NCI-H510A (cell line): ENCODE data around the gene TEAD3.

Source experiments
- DNase-seq: peaks from one replicate; lab custom pipeline; 2025; lab: John Stamatoyannopoulos, UW

TEAD3 gene

DNA sequence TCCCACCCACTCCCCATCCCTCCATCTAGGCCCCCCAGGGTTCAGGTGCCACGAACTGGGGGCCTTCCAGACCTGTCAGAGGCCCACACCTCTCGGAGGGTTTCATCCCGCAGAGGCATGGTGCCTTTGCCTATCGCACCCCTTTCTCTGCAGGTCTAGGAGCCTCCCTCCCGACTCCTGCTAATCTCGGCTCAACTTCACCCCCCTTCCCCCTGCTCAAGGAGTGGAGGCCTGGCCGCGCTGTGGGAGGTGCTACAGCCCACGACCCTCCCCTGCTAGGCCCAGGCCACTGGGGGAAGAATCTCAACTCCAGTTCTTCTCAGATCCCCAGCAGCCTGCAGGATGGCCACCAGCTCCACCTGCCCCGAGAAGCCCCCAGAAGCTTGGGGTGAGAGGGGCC lies 15.9 kb upstream of the TEAD3 start, which contains the start of gene TULP1:
TSS of gene TULP1 (minus strand) at position 157 of the 400 bp plus-strand sequence. CDS start at position 119, 38 bp downstream.
- DNase-seq, result no peak

DNA sequence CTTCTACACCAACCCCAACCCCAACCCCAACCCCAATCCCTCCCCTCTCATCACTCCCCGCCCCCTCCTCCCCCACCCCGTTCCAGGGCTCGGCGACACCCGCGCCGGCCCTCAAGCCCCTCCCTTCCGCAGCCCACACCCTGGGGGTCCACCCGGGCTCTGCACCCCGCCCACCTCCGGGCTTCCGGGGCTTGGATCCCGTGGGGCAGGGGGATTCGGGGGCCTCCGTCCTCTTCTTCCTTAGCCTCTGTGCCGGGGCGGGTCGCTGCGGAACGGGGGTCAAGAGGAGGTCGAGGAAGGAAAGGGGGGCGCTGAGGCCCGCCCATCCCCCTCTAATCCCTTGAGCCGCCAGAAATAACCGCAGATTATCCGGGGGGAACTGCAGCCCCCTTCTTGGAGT lies 15.1 kb upstream of the TEAD3 start:
- no peak for DNase-seq

DNA sequence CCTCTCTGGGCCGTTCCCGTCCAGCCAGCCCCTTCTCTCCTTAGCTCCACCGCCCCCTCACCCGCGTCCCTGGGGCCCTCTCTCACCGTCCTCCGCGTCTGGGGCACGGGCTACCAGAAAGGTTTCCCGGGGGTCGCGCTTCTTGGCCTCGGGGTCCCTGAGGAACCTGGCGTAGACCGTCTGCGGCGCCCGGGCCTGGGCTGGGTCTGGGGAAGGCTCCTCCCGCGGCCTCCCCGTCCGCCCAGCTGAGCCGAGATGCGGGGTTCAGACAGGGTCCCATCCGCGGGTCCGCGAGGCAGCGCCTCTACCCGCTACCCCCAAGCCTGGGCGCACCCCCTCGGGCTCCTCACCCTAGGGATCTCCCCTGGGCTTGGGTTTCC lies 14.7 kb upstream of the TEAD3 start:
- DNase-seq, result no peak

DNA sequence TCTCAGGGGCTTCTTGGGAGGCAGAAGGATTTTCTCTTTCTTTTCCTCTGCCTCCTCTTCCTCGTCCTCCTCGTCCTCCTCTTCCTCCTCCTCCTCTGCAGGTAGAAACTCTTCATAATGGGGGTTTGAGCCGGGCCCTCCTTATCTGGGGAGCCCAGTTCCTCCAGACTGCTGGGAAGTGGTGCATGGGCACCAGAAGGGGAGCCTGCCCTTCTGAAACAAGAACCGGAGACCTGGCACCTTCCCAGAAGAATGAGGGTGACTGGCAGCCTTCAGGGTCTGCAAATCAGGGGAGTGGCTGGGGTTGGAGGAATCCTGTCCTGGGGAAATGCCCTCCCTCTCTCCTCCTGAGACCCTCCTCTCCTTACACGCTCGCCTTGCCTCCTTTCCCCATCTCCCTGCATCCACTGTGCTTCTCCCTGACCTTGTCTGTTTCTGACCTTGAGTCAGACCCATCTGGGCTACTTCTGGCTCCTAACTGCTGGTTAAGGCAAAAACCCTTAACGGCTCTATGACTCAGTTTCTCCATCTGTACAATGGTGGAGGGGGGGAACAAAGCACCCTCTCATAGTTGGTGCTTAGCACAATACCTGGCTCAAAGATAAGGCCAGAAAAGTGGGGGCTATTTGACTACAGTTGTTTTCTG lies 14.2 kb upstream of the TEAD3 start:
- DNase-seq, result no peak

DNA sequence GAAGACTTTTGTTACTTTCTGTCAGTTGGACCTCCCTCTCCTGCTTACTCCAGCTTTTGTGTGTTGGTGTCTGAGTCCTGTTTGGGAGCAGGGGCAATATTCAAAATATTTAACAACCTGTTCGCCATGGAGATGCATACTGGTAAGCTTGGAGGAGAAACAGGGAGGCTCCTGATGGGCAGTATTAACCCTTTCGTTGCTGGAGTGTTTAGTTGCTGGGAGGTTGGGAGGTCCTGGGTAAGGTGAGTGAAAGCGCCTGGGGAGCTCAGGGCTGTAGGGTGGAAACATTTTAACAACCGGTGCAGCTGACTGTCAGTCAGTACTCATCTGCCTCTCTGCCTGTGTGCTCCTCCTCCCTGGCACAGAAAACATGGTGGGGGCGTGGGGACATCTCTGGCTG lies 11.7 kb upstream of the TEAD3 start:
- no peak for DNase-seq

DNA sequence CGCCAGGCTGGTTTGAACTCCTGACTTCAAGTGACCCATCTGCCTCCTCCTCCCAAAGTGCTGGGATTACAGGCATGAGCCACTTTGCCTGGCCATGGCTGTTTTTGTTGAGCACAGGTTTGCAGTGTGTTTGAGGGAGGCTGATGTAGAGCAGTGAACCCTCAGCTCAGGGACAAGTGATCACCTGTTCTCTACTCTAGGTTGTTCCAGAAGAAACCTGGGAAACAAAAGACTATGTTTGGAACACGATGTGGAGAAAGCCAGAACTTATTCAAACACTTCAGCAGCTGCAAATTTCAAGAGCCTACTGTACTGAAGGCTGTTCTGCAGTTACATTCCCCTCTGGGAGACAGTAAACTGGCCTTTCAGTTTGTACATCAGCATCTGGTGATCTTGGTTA lies 11.1 kb upstream of the TEAD3 start:
- peak; percentile 47 for DNase-seq

DNA sequence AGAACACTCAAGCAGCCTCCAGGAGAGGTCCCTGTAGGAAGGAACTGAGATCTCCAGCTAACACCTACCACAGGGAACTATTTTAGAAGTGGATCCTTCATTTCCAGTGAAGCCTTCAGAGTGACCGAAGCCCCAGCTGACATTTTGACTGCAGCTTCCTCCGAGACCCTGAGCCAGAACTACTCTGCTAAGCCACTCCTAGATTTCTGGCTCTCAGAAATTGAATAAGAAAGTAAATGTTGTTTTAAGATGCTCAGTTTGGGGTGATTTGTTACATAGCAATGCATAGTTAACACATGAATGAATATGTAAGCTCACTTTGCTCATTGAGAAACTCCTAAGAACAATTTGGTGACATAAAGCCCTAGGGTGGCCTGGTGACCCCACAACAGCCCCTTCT lies 10.3 kb upstream of the TEAD3 start:
- DNase-seq, result no peak

DNA sequence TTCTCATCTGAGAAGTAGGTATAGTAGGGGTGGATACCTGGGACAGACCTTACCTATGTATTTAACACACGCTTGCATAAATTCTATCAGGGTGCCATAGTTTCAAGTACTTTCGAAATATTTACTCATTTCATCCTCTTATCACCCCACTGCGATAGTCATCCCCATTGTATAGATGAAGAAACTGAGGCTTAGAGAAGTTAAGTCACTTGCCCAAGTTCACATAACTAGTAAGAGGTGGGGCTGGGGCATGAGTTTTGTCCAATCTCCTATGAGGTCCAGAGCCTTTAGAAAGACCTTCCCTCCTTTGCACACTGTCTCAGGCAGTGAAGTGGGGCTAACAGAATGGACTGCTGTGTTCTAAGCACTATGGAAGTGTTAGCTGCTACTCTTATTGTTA lies 9.7 kb upstream of the TEAD3 start:
- no peak for DNase-seq

DNA sequence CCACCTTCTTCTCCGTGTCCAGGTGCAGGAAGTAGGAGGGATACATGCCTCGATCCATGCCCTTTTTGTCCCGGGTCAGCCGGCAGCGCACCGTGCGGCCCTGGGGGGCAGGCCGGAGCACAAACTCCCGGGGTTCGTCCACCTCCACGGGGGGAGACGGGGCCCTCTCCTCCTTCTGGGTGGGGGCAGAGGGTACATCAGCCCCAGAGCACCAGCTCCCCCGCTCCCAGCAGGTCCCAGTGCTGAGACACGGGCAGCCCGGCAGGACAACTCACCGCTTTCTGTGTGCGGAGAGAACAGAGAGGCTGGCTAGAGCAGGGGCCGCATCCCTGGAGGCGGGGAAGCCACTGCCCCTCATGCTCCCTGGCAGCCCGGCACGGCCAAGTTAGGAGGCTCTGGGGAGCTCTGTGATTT lies 9.1 kb upstream of the TEAD3 start:
- DNase-seq, result no peak

DNA sequence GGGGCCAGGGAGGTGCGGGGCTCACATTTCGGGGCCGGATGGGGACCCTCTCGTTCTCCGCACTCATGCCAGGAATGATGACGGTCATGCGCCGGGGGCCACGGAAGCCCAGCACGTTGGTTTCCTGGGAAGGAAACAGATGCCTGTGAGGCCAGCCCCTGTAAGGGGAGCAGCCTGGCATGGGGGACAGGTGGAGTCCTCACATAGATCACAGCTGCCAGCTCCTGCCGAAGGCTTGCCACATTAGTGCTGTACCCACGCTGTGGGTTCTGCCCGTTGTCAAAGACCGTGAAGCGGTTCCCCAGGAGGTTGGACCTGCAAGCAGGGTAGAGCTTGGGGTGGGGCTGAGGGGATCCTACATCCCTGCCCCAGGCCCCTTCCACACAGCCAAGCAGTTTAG lies 6.7 kb upstream of the TEAD3 start:
- DNase-seq, result no peak

DNA sequence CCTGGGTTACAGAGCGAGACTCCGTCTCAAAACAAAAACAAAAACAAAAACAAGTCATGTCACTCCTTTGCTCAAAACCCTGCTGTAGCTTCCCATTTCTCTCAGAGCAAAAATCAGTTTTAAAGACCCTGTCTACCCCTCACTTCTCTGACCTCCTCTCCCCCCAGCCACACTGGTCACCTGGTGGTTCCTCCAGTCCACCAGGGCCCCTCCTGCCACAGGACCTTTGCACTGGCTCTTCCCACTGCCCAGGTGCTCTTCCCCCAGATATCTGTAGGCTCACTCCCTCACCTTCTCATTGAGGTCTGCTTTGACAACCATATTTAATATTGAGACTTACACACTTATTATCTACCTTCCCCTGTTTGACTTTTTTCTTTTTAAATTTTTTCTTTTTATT lies 4.9 kb upstream of the TEAD3 start:
- DNase-seq, result no peak

DNA sequence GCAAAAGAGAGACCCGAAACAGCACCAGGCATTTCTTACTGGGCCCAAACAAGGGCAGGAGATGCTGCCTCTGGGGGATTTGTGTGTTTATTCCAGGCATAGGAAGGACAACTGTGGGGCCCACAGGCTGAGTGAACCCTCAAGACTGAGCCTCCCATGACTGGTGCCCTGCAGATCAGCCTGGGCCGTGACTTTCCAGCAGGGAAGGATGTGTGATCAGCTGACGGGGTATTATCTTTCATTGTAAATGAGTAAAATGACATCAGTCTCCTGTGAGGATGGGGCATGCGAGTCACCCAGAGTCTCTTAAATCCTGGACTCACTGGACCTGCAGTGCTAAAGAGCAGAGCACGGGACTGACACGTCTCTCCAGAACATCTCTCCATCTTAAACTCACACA lies 3.9 kb upstream of the TEAD3 start:
- DNase-seq, result peak; percentile 60

DNA sequence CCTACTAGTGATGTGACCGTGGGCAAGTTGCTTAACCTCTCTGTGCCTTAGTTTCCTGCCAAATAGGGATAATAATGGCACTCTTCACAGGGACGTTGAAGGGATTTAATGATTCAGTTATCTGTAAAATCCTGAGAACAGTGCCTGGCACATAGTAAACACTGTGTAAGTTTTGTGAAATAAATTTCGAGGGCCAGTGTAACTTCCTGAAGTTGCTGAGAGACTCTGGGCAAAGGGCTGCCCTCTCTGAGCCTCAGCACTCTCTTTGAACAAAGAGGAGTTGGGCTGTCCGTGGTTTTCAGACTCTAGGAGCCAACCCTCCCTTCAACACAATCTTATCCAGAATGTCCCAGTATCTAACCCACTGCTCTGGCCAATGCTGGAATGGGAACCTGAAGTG lies 2.5 kb upstream of the TEAD3 start:
- DNase-seq, result no peak

DNA sequence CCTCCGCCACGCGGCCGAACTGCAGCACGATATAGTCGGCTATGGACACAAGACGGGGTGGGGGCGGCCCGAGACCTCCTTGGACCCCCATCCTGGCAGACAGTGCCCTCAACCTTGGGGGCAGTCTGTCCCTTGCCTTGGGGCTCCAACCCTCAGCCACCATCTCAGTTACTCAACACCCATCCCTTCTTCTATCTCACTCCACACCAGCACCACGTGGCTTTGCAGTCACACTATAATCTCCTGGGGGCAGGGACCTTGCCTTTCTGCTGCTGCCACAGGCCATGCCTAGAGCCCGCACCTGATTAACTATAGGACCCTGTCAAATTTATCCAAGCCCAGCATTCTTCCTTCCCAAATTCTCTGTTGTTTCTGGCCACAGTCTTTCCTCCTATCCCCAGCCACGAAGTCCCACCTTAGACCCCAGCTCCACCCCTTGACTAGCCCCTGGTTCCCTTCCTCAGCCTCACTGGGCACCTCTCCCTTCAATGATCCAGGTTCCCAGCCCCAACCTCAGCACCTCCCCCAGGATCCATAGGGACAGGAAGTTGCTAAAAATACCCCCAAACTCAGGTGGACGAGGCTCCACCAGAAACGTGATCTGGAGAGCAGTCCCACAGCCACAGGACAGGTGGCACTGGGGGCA lies 1.7 kb upstream of the TEAD3 start:
- DNase-seq, result no peak

DNA sequence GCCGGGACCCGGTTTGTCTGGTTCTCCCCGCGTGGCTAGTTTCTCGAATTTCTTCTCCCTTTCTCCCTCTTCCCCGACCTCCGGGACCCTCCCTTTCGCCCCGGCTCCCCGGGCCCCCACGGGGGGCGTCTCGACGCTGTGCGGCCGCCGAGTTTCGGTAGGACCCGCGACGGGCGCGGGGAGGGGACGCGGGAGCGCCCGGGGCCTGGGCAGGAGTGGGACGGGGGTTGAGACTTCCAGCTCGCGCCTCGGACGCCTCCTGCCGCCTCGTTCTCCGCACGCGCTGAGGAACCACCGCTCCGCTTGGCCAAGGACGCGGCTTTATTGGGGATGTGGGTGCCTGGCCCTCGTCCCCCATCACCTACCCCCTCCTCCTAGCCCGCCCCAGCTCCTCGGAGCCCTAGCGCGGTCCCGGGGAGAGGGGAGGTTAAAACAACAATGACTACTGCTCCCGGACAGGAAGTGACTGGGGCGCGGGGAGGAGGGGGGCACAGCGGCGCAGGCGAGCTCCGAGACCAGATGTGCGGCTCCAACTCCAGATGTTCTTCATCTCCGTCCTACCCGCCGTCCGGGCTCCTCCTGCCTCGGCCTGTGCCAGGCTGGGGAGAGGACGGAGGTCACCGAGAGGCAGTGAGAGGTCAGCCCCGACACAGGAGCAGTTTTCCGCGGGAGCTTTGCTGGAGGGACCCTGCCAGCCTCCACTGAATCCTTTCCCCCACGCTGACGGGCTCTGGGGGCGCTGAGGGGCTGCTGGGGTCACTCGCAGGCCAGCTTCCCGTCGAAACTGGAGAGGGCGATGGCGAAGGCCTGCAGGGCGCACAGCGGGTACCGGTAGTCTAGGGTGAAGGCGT lies 917 bp upstream of the TEAD3 start:
- DNase-seq, result peak; percentile 66

DNA sequence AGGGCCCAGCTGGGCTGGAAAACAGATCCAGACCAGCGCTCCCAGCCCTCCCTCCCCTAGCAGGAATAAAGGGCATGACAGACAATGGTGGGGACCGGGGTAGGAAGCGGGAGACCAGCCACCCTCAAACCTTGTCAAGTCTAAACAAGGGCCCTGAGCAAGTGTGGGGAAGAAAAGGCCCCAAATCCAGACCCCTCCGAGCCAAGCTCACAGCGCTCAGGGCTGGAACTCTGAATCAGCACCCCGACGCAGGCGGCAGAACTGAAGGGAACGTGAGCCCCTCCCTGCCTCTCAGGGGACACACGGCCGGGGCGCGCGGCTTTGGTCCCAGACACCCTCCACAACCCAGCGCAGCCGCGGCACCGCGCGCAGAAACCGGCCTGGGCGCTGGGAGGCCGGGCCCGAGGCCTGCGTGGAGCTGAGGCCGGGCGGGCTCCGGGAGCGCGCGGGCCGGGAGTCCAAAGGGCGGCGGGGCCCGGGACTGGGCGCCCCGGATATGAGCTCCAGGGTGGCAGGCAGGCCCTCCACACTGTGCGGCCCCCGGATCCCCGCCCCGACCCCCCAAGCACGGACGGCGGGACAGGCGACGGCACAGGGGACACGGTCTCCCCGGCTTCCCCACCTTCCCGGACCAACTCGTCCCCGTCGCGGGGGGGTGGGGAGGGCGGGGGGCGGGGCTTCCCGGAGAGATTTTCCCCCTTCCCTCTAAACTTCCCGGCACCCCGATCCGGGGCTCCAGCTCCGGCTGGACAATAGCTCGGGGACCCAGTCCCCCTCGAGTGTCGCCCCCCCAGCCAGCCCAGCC lies 641 bp downstream of the TEAD3 start:
- no peak for DNase-seq

DNA sequence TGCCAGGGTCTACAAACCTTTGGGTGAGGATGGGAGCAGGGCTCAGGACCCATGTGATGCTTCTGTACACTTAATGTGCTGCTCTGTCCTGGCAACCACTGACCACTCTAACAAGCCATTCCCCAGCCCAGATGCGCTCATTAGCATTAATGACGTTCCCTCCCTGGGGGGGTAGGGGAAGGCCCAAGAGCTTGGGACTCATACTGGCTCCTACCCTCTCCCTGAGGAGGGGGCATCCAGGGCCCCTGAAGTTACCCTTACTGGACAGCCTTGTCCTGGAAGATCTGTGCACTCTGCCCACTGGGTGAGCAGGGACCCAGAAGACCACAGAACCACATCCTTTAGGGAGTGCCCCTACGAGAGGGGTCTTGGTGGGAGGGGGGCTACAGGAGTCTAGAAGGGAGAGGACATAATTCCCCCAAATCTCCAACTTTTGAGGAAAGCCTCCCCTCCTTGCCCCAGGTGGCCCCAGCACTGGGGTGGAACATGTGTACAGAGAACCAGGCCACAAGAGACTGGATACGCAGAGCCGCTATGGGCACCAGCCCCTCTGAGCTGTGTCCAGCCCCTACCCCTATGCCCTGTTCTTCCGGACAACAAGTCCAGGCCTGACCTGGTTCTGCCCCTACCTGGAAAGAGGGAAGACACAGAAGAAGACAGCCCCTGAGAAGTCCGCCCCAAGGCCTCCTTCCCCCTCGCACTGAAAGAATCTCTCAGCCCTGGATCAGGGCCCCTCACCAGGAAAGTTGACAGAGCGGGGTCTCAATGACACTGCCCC lies 1.4 kb downstream of the TEAD3 start:
- DNase-seq, result no peak

DNA sequence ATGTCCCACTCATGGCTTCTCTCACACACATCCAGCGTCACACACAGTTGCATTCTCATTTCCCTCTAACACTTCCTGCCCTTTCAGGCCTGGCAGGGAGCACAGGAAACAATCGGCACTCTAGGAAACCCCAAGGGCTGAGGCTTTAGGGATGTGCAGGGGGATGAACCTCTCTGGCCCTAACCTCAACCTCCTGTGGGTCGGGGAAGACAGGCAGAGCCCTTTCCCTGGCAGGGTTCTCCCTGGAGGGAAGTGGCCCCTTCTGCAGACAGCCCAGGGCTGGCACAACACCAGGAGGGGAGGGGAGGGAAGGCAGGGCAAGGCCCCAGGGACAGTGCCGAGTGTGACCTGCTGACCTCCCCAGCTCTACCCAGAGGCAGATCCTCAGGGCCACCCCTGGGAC lies 2.7 kb downstream of the TEAD3 start:
- DNase-seq, result no peak

DNA sequence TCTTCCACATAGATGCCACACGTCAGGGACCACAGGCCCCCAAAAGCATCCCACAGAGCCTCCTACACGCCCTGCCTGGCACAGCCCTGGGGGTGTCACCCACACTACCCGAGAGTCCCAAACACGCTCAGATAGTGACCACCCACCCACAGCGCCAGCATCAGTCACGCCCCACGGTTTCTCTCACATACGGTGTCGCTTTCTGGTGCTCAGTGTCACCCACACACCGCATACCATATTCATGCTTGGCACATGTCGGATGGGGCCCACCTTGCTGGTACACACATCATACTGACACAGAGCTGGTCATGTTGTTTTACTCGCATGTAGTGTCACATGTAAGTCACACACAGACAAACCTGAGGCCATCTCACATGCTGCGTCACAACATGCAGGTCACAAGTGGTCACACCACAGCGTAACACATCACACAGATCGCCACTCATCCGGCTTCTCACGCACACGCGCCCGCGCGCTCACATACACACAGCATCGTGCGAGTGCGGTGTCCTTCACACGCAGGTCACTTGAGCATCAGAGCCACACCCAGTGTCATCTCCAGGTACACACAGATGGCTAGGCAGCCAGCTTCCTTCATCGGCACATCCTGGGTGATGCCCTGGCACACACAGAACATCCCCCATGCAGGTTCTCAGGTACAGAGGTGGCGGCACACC lies 3.4 kb downstream of the TEAD3 start:
- DNase-seq, result no peak

DNA sequence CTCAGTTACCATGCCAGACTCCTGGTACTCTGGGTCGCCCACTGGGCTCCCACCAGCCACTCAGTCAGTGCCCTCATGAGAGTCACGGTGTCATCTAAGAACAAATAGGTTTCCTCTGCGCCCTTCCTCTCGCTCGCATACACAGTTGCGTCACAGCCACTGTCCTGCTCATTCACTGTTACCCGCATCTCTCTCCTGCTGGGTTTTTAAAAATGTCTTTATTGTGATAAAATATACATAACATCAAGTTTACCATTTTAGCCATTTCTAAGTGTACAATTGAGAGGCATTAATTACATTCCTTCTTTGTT lies 4.0 kb downstream of the TEAD3 start:
- no peak for DNase-seq
